T-helper 1 cell treated with Interleukin-12 subunit alpha and Interleukin-12 subunit beta and Interleukin-4 antibody, amounts not matched to agents 30 μg/mL and 1 μg/mL, for 36 hours (primary cell): ENCODE results near the gene SMAD7.

ENCODE experiments used
- H3K27ac Mint-ChIP-seq: one replicate; pipeline ENCODE4 v1.8.0; 2021; ENCODE audit warnings: mild to moderate bottlenecking, mixed read lengths
- H3K27me3 Mint-ChIP-seq: one replicate; pipeline ENCODE4 v1.8.0; 2021; ENCODE audit warnings: low read depth, mixed read lengths
- H3K36me3 Mint-ChIP-seq: one replicate; pipeline ENCODE4 v1.8.0; 2021; ENCODE audit warnings: low read depth, mixed read lengths
- H3K4me1 Mint-ChIP-seq: one replicate; pipeline ENCODE4 v1.8.0; 2021; ENCODE audit warnings: low read depth, mixed read lengths
- H3K4me3 Mint-ChIP-seq: one replicate; pipeline ENCODE4 v1.8.0; 2021; ENCODE audit warnings: mild to moderate bottlenecking, moderate library complexity, mixed read lengths
- H3K9me3 Mint-ChIP-seq: one replicate; pipeline ENCODE4 v1.8.0; 2021; ENCODE audit warnings: mixed read lengths

Gene SMAD7

DNA sequence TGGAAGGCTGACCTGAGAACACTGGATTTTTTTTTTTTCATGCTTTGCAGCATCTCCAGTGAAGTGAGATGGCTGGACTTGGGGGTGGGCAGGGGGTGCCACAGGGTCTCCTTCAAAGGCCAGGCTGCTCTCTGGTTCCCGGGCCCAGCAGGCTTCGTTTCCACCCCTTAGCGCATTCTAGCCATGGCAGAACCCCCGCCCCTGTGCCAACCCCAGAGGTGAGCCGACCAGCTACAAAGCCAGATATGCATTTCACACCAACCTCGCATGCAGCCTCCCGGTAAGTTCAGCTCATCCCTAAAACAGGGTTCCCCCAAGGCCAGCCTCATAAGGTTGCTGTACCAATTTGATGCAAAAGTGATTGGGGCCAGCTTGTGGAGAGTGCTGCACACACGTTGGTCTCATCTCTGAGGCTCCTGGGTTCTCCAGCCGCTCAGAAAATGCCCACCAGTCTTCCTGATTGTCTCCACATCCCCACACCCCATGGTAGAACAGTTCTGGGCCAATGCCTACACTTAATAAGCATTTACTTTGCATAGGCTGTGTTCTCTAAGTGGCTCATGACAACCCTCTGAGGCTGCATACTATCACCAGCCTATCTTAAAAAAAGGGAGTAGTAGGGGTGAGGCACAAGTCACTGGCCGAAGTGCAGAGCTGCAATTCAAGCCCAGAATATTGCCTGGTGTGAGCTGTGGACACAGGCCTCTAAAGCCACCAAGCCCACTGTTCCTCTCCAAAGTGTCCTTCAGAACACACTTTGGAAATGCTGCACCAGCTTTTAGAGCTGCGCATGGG lies 23.3 kb downstream of the SMAD7 start:
- Mint-ChIP-seq H3K4me3 (peak overlapping the region; percentile 10), H3K27ac (peak overlapping the region; percentile 39), H3K4me1 (peaks cover 94% of the 10 kb centered on the region), H3K9me3 (no peaks in the 10 kb centered on the region), H3K27me3 (no peaks in the 10 kb centered on the region), H3K36me3 (peaks cover 27% of the 10 kb centered on the region)

DNA sequence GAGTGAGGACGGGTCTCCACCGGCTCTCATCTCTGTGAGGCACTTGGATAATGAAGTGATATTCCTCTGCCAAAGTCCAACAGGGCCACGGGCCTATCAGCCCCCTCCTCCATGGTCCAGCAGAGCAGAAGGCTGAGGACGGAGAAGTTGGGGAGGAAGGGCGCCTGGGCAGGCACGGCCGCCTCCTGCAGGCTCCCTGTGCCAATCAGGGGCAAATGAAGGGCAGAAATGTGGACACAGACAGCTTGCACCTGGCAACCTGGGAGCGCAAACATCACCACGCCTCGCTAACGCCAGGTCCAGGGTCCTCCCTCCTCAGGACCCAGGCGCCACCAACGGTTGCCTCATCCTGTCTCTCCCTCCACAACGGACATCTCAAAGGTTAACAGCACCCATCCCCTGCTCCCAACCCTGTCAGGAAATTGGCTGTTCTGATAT lies 24.3 kb downstream of the SMAD7 start:
- no peaks in the 10 kb centered on the region for H3K27me3 Mint-ChIP-seq
- peak overlapping the region; percentile 72 for H3K27ac Mint-ChIP-seq
- peak overlapping the region; percentile 8 for H3K4me3 Mint-ChIP-seq
- peaks cover 30% of the 10 kb centered on the region for H3K36me3 Mint-ChIP-seq
- H3K4me1 Mint-ChIP-seq: peaks cover 89% of the 10 kb centered on the region
- no peaks in the 10 kb centered on the region for H3K9me3 Mint-ChIP-seq

DNA sequence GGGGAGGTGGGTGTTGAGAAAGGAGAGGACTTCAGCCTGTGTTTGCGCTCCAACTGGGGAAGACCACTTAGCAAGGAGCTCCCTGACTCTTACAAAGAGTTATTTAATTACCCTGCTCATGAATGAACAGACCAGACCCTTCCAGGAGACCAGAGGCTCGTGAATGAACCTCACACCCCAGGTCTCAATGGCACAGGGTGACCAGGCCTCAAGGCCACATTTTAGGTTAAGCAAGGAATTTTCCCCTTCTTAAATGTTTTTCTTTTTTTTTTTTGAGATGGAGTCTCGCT lies 25.3 kb downstream of the SMAD7 start:
- peaks cover 35% of the 10 kb centered on the region for H3K36me3 Mint-ChIP-seq
- H3K4me3 Mint-ChIP-seq: peak overlapping the region; percentile 69
- H3K9me3 Mint-ChIP-seq: no peaks in the 10 kb centered on the region
- peaks cover 85% of the 10 kb centered on the region for H3K4me1 Mint-ChIP-seq
- H3K27me3 Mint-ChIP-seq: no peaks in the 10 kb centered on the region
- peak overlapping the region; percentile 90 for H3K27ac Mint-ChIP-seq

DNA sequence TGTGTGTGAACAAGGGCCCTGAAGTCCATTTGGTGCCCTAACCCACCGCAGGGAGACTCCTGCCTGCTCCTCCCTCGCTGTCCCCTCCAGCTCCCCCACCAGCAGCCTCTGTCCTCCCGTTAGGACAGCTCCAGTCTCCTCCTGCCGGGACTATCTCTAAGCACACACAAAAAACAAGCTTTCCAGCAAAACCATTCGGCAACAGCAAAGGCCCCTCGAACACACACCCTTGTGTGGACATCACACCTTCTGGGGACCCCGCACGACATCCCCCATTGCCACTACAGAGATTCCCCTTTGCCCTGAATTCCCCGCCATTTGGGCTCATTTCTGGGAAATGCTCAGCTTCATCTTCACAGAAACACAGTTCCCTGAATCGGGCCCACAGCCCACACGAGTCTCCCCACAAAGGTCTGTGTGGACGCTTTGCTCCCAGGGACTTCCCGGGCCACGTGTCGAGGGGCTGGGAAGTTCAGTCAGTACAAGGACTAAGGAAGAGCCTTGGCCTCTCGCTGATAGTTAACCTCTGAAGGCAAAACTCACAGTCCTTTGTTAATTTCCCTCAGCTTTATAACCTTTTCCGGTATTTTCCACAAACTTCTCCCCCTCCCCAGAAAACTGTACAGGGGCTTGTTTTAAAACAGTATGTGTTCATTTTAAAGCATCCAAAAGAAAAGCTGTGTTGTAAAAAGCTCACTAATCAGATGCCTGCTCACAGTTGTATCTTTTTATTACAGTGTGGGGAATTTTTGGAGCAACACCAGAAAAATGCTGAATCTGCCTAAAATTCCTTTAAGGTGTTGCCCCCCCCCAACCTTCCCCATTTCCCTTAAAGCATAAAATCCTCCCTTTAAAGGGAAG lies 25.9 kb downstream of the SMAD7 start:
- Mint-ChIP-seq H3K4me1 (peaks cover 84% of the 10 kb centered on the region), H3K9me3 (no peaks in the 10 kb centered on the region), H3K27me3 (no peaks in the 10 kb centered on the region), H3K36me3 (peaks cover 40% of the 10 kb centered on the region), H3K27ac (peak overlapping the region; percentile 90), H3K4me3 (peak overlapping the region; percentile 69)

DNA sequence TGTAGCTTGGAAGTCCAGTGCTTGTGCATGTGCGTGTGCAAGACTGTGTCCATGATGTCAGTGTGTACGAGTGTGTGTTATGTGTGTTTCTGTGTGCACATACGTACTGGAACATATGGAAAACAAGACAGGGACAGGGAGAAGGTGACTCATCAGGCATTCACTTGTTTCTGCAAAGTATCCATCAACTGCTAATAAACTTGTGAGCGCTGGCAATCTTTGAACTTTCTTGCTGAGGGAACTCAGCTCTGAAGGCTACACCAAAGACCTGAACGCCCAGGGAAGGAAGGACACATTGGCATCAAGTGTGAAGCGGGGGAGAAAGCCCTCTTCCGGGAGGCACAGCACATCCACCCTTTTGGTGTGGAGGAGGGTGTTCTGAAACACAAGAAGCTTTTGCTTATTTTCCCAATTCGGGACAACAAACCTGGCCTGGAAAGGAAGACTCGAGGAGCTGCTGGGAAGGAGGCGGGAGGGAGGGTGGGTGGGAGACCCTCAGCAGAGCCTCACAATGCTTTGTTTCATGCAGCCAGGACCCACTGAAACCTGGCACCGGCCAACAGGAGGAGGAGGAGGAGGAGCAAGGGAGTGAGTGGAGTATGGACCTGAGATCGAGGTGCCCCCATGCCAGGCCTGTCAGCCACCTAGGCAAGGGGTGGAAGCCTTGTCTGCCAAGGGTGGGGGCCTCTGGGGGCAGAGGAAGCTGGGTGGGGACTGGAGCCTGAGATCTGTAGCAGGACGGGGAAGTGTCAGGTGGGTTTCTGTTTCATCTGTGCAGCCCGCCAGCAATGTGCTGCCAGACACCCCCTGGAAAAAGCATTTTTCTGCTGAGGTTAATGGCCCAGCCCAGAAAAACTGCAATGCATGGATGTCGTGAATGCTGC lies 26.8 kb downstream of the SMAD7 start:
- Mint-ChIP-seq H3K36me3 (peaks cover 45% of the 10 kb centered on the region), H3K9me3 (no peaks in the 10 kb centered on the region), H3K4me3 (peak overlapping the region; percentile 81), H3K4me1 (peaks cover 79% of the 10 kb centered on the region), H3K27ac (peak overlapping the region; percentile 84), H3K27me3 (no peaks in the 10 kb centered on the region)

DNA sequence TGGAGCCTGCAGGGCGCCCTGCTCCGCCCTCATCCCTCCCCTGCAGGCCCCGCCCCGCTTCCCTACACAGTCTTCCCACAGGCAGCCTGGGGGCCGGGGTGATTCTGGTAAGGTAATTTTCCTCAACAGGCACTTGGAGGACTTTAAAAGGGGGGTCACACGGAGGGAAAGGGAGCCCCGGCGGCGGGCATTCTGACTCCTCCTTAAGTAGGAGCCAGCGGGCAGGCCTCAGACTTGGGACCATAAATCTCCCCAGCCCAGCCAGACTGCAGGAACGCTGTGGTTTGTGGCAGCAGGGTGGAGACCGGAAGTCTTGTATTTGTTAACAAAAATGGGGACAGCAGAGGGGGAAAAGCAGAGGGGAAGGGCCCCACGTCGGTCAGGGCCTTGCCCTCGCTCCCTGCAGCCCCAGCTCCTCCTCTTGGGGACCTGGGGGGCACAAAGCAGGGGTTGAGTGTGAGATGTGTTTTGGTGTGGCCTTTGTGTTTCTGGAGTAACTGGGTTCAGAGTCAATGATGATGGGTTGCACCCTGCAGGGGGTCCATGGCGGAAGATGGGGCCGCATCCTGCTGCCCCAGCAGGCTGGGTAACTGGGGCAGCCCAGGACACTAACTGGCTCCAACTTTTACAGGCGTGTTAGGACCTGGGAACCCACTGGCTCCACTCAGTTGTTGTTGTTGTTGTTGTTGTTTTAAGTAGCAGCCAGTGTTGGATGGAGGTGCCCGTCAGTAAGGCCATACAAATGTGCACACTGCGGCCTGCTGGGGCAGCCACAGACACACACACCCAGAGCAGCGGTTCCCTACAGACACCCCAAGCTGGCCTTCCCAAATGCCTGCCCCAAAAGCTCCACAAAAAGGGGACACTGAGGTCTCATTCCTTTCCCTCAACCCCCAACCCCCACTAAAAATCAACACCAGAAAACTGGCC lies 27.7 kb downstream of the SMAD7 start:
- peak overlapping the region; percentile 81 for H3K4me3 Mint-ChIP-seq
- no peaks in the 10 kb centered on the region for H3K9me3 Mint-ChIP-seq
- no peaks in the 10 kb centered on the region for H3K27me3 Mint-ChIP-seq
- peaks cover 72% of the 10 kb centered on the region for H3K4me1 Mint-ChIP-seq
- peaks cover 39% of the 10 kb centered on the region for H3K36me3 Mint-ChIP-seq
- H3K27ac Mint-ChIP-seq: peak overlapping the region; percentile 84

DNA sequence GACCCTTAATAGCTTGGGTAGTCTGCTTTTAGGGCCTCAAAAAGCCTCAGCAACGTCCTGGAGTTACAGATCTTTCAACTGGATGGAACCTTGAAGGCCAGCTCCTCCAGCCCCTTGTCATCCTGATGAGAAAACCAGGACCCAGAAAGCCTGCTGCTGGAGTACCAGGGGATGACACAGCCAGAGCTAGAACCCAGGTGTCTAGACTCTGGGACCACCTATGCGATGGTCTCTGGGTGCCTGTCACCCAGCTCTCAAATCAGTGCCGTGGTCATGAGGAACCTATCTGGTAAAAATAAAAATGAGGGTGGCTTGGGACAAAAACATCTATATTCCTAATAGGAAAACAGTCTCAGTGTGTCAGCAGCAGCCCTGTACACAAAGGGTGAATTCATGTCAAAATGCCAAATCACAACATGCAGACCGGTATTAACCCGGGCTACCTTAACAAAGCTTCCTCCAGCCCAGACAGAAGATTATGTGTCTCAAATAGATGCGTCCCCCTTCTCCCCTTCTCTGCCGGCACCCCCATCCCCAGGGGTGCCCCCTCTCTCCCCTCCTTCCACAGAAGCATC lies 28.5 kb downstream of the SMAD7 start:
- Mint-ChIP-seq H3K27ac (peak overlapping the region; percentile 84), H3K27me3 (no peaks in the 10 kb centered on the region), H3K9me3 (no peaks in the 10 kb centered on the region), H3K4me1 (peaks cover 67% of the 10 kb centered on the region), H3K36me3 (peaks cover 39% of the 10 kb centered on the region), H3K4me3 (peak overlapping the region; percentile 81)

DNA sequence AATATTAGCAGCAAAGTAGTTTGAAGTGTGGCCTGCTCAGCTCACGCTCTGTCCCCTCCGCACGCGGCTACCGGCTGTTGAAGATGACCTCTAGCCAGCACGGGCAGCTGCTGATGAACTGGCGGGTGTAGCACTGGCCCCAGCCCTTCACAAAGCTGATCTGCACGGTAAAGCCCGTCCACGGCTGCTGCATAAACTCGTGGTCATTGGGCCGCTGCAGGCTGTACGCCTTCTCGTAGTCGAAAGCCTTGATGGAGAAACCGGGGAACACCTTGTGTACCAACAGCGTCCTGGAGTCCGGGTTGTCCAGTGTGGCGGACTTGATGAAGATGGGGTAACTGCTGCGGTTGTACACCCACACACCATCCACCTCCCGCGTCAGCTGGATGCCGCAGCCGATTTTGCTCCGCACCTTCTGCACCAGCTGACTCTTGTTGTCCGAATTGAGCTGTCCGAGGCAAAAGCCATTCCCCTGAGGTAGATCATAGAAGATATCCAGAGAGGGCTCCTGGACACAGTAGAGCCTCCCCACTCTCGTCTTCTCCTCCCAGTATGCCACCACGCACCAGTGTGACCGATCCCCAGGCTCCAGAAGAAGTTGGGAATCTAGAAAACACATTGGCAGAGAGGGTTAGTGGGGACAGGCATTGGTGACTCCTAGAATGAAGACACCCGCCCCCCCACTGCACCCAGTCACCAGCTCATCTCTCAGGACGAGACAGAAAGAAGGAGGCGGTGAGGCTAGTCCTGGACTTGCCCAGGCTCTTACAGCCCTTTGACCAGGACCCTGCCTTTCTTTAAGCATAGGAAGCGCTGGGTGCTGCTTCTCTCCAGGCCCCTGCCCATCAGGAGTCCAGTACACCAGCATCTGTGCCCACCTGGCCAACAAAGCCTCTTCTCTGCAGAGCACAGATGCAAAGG lies 29.2 kb downstream of the SMAD7 start:
- Mint-ChIP-seq H3K9me3 (no peaks in the 10 kb centered on the region), H3K4me1 (peaks cover 66% of the 10 kb centered on the region), H3K36me3 (peaks cover 33% of the 10 kb centered on the region)

DNA sequence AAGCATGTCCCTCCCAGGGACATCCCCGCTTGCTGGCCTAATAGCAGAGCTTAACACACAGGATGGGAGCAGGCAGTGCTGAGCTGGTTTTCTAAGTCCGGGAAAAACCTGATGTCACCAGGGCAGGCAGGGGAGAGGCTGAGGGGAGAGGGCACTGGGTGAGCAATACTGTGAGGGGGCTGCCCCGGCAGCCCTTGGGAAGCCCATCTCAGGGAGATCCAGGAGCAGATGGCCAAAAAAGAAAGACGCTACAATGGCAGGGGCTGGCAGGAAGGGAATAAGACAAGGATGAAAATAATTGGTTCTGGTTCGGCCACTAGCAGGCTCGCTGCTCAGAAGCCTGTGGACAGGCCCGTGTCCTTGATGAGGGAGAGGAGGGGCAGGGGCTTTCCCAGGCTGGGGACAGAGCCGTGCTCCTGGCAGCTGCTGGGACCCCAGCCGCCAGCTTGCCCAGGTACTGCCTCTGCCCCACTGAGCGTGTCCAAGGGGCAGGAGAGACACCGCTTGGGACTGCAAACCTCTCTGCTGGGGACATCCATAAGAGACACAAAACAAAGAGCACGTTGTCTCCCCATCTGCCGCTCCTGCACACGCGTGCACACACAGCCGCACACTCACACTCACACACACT lies 30.2 kb downstream of the SMAD7 start:
- peak overlapping the region; percentile 13 for H3K27ac Mint-ChIP-seq
- no peak overlapping the region for H3K4me3 Mint-ChIP-seq
- peaks cover 33% of the 10 kb centered on the region for H3K36me3 Mint-ChIP-seq

More for the DNA sequence above, 29.2 kb downstream of the SMAD7 start:
- Mint-ChIP-seq H3K27ac (no peak overlapping the region), H3K4me3 (no peak overlapping the region), H3K27me3 (no peaks in the 10 kb centered on the region)

DNA sequence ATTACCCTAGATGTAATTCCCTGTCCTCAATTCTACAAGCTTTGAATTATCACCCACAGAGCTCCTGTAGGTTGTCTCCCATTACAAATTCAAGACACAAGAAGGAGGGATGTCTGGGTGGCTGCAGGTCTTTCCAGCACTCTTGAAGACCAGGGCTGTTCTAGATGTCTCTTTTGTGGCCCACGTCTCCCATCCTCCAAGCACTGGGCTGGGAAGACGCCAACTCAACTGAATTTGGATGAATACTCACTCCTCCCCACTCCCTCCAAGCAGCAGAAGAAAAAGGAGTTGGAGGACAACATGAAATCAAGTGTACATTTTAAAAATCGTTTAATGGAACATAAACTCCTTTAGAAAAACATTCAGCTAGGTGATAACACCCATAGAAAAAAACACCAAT lies 31.2 kb downstream of the SMAD7 start:
- Mint-ChIP-seq H3K4me3 (no peak overlapping the region), H3K27me3 (no peaks in the 10 kb centered on the region), H3K36me3 (peaks cover 29% of the 10 kb centered on the region), H3K27ac (no peak overlapping the region), H3K9me3 (no peaks in the 10 kb centered on the region), H3K4me1 (peaks cover 50% of the 10 kb centered on the region)

More for the DNA sequence above, 30.2 kb downstream of the SMAD7 start:
- no peaks in the 10 kb centered on the region for H3K9me3 Mint-ChIP-seq
- H3K27me3 Mint-ChIP-seq: no peaks in the 10 kb centered on the region
- peaks cover 60% of the 10 kb centered on the region for H3K4me1 Mint-ChIP-seq

DNA sequence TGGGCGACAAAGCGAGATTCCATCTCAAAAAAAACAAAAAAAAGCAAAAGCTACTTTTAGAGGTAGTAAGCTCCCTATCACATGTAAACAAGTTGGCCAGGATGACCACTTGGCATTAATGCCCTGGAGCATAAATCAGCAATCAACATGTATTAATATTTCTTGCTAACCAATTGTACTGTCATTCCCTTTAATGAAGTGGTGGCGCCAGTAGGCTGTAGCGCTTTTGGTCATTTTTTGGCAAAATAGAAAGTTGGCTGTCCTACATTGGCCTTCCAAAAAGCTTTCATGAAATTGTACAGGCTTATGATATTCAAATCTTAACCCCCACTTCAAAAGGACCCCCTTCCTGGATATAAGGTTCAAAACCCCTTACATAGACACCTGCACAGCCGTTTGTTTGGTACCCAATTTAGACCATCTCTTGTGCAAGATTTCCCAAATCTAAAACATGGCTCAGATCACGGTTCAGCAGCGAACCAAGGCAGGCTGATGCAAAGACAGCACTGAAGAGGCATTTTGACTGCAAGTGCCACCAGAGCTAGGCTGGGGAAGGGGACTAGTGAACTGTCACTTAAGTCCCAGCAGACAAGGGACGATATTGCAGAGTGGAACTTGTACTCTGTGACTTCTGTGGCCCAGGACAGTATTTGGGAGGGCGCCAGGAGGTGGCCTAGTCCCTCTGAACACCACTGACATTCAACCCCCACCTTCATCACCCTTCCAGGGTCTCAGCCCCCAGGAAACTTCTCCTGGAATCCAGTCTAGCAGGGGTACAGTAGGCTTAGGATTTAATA lies 31.9 kb downstream of the SMAD7 start:
- H3K27ac Mint-ChIP-seq: no peak overlapping the region
- no peaks in the 10 kb centered on the region for H3K9me3 Mint-ChIP-seq
- H3K36me3 Mint-ChIP-seq: peaks cover 29% of the 10 kb centered on the region
- peaks cover 43% of the 10 kb centered on the region for H3K4me1 Mint-ChIP-seq
- no peaks in the 10 kb centered on the region for H3K27me3 Mint-ChIP-seq
- no peak overlapping the region for H3K4me3 Mint-ChIP-seq
